GM12878 (cell line): ENCODE data around the gene CCDC57. TPM values are rescaled to one million over a fixed set of nuclear protein-coding genes. Genes with fewer than 3 reads are reported as not detected.
"Not testable (repeated sequence)": the region's sequence is repeated elsewhere in the genome, so short reads cannot be mapped to it uniquely, and the experiment has no call there.

ENCODE experiments used
- ATAC-seq: fragments of 200-7000 bp; cut with Tn5 transposase; 3 replicates; pipeline ENCODE4 v1.9.1; 2020; ENCODE audit warnings: mild to moderate bottlenecking, moderate library complexity
- BruUV-seq: library from RNA; stranded (reverse); fragments of 400-500 nt; replicated peaks from 2 replicates; lab custom pipeline; 2021; lab: Mats Ljungman, UMichigan
- CTCF ChIA-PET: fragments of 300-600 bp; sonication (Branson Sonifier 250); formaldehyde crosslinking; extraction: SDS; loops from one replicate; lab custom pipeline; 2021; ENCODE audit warnings: inconsistent platforms; lab: Yijun Ruan, JAX
- POLR2A ChIA-PET: fragments of 350-600 bp; formaldehyde crosslinking; extraction: SDS; loops from one replicate; lab custom pipeline; 2021; ENCODE audit warnings: inconsistent platforms; lab: Charles Lee
- RAD21 ChIA-PET: fragments of 300-600 bp; sonication (Branson Sonifier 250); formaldehyde crosslinking; loops from one replicate; lab custom pipeline; 2023; ENCODE audit warnings: antibody characterized with exemption; ENCODE audit not compliant: unreplicated experiment; lab: Charles Lee
- SMC1A ChIA-PET: fragments of 300-600 bp; sonication (Branson Sonifier 250); formaldehyde crosslinking; loops from one replicate; lab custom pipeline; 2023; ENCODE audit not compliant: unreplicated experiment, uncharacterized antibody; lab: Charles Lee
- DNase-seq: peaks from one replicate; pipeline ENCODE4 v3.0.0-alpha.2; 2011; ENCODE audit warnings: low read depth, low spot score
- FAIRE-seq: peaks from 3 replicates; lab custom pipeline; 2011; peaks lifted over from hg19 to GRCh38; lab: Jason Lieb, UNC
- H2AFZ ChIP-seq: 2 replicates; pipeline ENCODE4 v1.6.0; 2011; ENCODE audit warnings: low read depth, low read length, control low read depth; ENCODE audit not compliant: control insufficient read depth
- H3K27ac ChIP-seq: 2 replicates; pipeline ENCODE4 v1.5.1; 2011; ENCODE audit warnings: control low read depth; ENCODE audit not compliant: control insufficient read depth, insufficient read depth
- H3K27me3 ChIP-seq, 2 experiments: replicated peaks in 1 of 2; 2 replicates each; pipeline versions ENCODE4 v1.6.0 to v1.6.1; 2011; ENCODE audit warnings: low read length in 1 of 2; ENCODE audit not compliant: control insufficient read depth in 2 of 2, insufficient read depth in 2 of 2
- H3K36me3 ChIP-seq, 2 experiments: 2 replicates each; pipeline ENCODE4 v1.5.1; 2011; ENCODE audit warnings: low read length in 1 of 2; ENCODE audit not compliant: control insufficient read depth in 2 of 2, insufficient read depth in 2 of 2
- H3K4me1 ChIP-seq: 2 replicates; pipeline ENCODE4 v1.6.1; 2011; ENCODE audit warnings: mild to moderate bottlenecking, low read length, moderate library complexity, mixed read lengths; ENCODE audit not compliant: control insufficient read depth, insufficient read depth
- H3K4me2 ChIP-seq: 2 replicates; pipeline ENCODE4 v1.6.0; 2011; ENCODE audit warnings: control low read depth; ENCODE audit not compliant: control insufficient read depth, insufficient read depth
- H3K4me3 ChIP-seq: fragments of 200-600 bp; sonication (generic); 2 replicates; pipeline ENCODE4 v1.5.1; 2016
- H3K79me2 ChIP-seq: 2 replicates; pipeline ENCODE4 v1.6.0; 2011; ENCODE audit warnings: low read length; ENCODE audit not compliant: control insufficient read depth, insufficient read depth
- H3K9ac ChIP-seq: 2 replicates; pipeline ENCODE4 v1.8.0; 2011; ENCODE audit warnings: low read length, control low read depth, mixed read lengths; ENCODE audit not compliant: control insufficient read depth, insufficient read depth
- H3K9me3 ChIP-seq: replicated peaks from 3 replicates; pipeline ENCODE4 v1.5.1; 2011; ENCODE audit warnings: mild to moderate bottlenecking, low read length; ENCODE audit not compliant: control insufficient read depth, insufficient read depth
- H4K20me1 ChIP-seq: 2 replicates; pipeline ENCODE4 v1.6.0; 2011; ENCODE audit not compliant: control insufficient read depth, insufficient read depth
- WGBS: methylation state at CpG from one replicate; pipeline ENCODE4 v1.1.6; 2016; ENCODE audit warnings: low lambda C conversion rate; ENCODE audit not compliant: insufficient replicate concordance, insufficient coverage; ENCODE audit errors: missing lambda C conversion rate; 5-methylcytosine and 5-hydroxymethylcytosine counted together
- in situ Hi-C: fragments of 300-500 bp; cut with MboI; formaldehyde crosslinking; loops from 9 replicates; pipeline ENCODE4 v1.14.3; 2018; ENCODE audit warnings: mixed read lengths
- intact Hi-C: fragments of 100-400 bp; cut with micrococcal nuclease; formaldehyde crosslinking; loops from one replicate; pipeline ENCODE4 v1.14.2; 2022; ENCODE audit not compliant: unreplicated experiment
- polyA plus RNA-seq, 11 experiments: library from polyadenylated mRNA; depleted of rRNA in 4 of 11; unstranded in 6 of 11; stranded (reverse) in 5 of 11; fragments of >200 nt; fragmentation: Nextera tagmentation in 4 of 11; fragmentation: Illumina TruSeq in 1 of 11; extraction: Ambion mirVana in 4 of 11; extraction: Trizol in 1 of 11; gene quantifications; 1 replicate in 1 of 11; 2 replicates in 10 of 11; pipeline versions ENCODE4 v1.2.1 to v1.2.3, GENCODE V29; 2011 to 2016; ENCODE audit warnings: inconsistent platforms in 2 of 11, missing spikeins in 2 of 11, low read depth in 1 of 11
- total RNA-seq, 4 experiments: library from RNA; depleted of rRNA in 3 of 4; stranded (reverse); fragments of >200 nt in 3 of 4; fragmentation: Illumina TruSeq in 1 of 4; extraction: Trizol in 1 of 4; gene quantifications; 2 replicates each; pipeline versions ENCODE4 v1.2.1 to v1.2.3, GENCODE V29; 2013 to 2021

Gene CCDC57
- total and polyA plus RNA-seq, 10 of the 15 experiments (the other 5 are each of a cell fraction or from before 2014, with no cell fraction given), result 5.4 to 123 (median 45.8) TPM

DNA sequence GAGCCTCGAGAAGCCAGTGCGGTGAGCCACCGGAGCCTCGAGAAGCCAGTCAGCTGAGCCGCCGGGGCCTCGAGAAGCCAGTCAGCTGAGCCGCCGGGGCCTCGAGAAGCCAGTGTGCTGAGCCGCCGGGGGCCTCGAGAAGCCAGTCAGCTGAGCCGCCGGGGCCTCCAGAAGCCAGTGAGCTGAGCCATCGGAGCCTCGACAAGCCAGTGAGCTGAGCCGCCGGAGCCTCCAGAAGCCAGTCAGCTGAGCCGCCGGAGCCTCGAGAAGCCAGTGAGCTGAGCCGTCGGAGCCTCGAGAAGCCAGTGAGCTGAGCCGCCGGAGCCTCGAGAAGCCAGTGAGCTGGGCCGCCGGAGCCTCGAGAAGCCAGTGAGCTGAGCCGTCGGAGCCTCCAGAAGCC lies 42.1 kb upstream of the CCDC57 start:
- in situ Hi-C loops, intact Hi-C loops, H3K79me2 ChIP-seq, H3K9me3 ChIP-seq, H3K27ac ChIP-seq, SMC1A ChIA-PET, ATAC-seq, BruUV-seq, H3K27me3 ChIP-seq, H3K4me2 ChIP-seq, H3K9ac ChIP-seq, H3K4me3 ChIP-seq, H3K4me1 ChIP-seq, DNase-seq, H4K20me1 ChIP-seq, RAD21 ChIA-PET, FAIRE-seq, H2AFZ ChIP-seq: not testable (repeated sequence)
- H3K36me3 ChIP-seq, result peaks cover 41% of the 10 kb centered on the region in 2 experiments
- ChIA-PET CTCF (interaction anchor here (0.6 to 1.2 kb wide), 5 partner anchors 29 to 208 kb away, joined by 3 read pairs; no protein-coding TSS in a partner anchor), POLR2A (interaction anchor here (0.7 kb wide), 1 partner anchor 12 kb away, joined by 3 read pairs; no protein-coding TSS in a partner anchor)
- WGBS, result 98% methylated on average over 25 of the region's 33 CpGs

DNA sequence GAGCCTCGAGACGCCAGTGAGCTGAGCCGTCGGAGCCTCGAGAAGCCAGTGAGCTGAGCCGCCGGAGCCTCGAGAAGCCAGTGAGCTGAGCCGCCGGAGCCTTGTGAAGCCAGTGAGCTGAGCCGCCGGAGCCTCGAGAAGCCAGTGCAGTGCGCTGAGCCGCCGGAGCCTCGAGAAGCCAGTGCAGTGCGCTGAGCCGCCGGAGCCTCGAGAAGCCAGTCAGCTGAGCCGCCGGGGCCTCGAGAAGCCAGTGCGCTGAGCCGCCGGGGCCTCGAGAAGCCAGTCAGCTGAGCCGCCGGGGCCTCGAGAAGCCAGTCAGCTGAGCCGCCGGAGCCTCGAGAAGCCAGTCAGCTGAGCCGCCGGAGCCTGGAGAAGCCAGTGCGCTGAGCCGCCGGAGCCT lies 41.5 kb upstream of the CCDC57 start:
- H3K9ac ChIP-seq, H4K20me1 ChIP-seq, H2AFZ ChIP-seq, BruUV-seq, H3K27me3 ChIP-seq, SMC1A ChIA-PET, H3K79me2 ChIP-seq, DNase-seq, ATAC-seq, intact Hi-C loops, H3K4me2 ChIP-seq, H3K4me1 ChIP-seq, H3K4me3 ChIP-seq, H3K27ac ChIP-seq, H3K9me3 ChIP-seq, in situ Hi-C loops, FAIRE-seq, RAD21 ChIA-PET: not testable (repeated sequence)
- ChIA-PET POLR2A (interaction anchor here (0.7 to 0.8 kb wide), 3 partner anchors 11 to 67 kb away, joined by 3 to 5 read pairs (median 3); no protein-coding TSS in a partner anchor), CTCF (interaction anchor here (0.7 kb wide), 1 partner anchor 209 kb away, joined by 3 read pairs; no protein-coding TSS in a partner anchor)
- 96% methylated on average over 21 of the region's 39 CpGs for WGBS
- H3K36me3 ChIP-seq, result peaks cover 41 to 48% of the 10 kb centered on the region in 2 experiments
